Iris pigment epithelial cell (primary cell): ENCODE results near the gene NEURL3.
"Not testable (repeated sequence)": the region's sequence is repeated elsewhere in the genome, so short reads cannot be mapped to it uniquely, and the experiment has no call there.

Experiments
- DNase-seq: peaks from one replicate; pipeline ENCODE4 v3.0.0-alpha.2; 2011; ENCODE audit warnings: low read depth

The NEURL3 gene

GRCh38 chr2:96506016-96506906, 1.1 kb upstream of the NEURL3 start:
- no peak for DNase-seq

GRCh38 chr2:96503637-96504243, 1.4 kb downstream of the NEURL3 start:
- no peak for DNase-seq

- DNase-seq, result no peak
Measured at GRCh38 chr2:96502891-96503636, 2.1 kb downstream of the NEURL3 start.

DNA sequence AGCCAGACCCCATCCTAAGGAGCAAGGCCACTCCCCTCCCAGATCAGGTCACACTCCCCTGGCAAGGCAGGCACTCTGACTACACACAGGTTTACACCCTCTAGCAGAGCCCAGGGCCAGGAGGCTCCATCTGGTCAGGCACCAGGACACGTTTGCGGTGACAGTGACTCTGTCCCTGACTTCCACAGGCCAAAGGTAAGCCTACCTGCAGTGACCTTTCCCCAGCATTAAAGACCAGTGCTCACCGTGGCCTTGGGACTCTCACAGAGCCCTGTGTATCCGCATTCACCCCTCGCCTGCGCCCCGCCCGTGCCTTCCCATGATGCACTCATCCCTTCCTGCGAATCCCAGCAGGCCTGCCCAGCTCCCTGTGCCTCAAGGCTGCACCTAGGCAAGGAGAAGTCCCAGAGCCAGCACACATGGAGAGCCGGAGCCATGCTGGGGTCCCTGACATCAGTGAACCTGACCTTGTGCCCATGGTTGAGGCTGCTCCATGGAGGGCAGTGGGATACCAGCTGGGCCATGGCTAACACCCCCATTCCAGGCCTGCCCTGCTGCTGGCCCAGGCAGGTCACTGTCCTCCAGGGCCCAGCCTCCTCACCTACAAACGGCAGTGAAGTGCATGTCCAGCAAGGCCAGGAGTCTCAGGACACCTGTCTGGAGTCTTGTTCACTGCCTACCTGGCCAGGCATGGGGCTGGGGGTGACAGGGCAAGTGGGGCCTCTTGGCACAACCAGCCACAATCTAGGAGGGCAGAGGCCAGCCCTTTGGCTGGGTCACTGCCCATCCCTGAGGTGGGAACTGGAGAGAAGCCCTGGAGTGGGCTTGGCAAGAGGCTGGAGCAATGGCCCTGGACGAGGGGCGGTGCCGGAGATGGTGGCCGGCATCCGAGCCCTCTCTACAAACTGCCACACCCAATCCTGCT, 3.0 kb downstream of the NEURL3 start:
- no peak for DNase-seq

DNA sequence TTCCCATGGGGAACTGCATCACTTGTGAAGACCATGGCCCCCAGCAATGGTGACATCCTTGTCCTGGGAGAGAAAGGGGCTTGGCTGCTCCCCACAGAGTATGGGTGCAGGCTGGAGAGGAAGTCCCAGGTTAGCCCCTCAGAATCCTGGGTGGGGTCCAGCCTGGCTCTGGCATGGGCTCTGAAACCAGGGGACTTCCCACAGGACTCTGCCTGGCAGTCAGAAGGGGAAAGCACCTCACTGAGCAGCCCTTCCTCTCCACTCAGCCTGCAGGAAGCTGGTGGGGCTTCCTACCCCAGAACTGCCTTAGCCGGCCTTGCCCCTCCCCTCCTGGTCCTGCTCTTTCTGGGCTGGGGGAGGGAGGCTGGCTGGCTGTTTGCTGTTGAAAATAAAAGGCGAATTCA, 3.7 kb downstream of the NEURL3 start:
- no peak for DNase-seq

GRCh38 chr2:96500385-96501066, 4.6 kb downstream of the NEURL3 start:
- DNase-seq, result no peak

GRCh38 chr2:96499061-96499960, 5.8 kb downstream of the NEURL3 start:
- DNase-seq, result no peak

DNA sequence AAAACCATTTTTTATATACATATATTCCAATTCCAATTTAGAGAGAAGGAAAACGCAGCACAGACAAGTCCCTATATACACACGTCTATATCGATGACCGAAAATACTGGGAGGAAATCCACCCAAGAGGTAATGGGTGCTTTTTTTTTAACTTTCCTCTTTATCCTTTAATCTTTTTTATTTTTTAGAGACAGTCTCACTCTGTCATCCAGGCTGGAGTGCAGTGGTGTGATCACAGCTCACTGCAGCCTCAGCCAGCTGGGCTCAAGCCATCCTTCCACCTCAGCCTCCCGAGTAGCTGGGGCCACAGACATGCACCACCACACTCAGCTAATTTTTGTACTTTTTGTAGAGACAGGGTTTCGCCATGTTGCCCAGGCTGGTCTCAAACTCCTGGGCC, 6.5 kb downstream of the NEURL3 start:
- not testable (repeated sequence) for DNase-seq

GRCh38 chr2:96498021-96498431, 7.1 kb downstream of the NEURL3 start:
- DNase-seq, result no peak

DNA sequence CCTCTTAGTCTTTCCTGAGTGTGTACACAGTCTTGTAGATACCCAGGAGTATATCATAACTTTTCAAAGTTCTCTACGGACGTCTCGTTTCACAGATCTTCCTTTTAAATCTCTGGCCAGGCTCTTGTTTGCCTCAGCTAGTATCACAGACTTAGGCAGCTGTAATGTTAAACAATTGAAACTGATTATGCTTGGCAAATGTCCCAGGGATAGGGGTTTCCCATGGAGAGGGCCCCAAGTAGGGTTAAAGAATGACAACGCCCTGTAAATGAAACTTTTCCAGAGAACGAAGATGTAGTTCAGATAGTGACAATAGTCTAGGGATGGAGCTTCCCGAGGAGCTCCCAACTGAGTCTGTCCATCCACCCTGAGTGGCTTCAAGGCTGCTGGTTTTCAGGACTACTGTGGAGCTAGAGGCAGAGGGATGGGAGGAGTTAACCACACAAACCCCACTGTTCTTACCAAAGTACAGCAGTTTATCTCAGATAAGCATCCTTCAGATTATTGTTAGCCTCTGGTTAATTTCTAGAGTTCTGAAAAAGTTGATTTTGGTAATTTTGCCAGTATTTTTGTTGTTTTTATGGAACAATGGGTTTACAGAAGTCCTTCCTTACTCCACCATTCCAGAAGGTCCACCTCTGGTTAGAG, 9.1 kb downstream of the NEURL3 start:
- no peak for DNase-seq

DNA sequence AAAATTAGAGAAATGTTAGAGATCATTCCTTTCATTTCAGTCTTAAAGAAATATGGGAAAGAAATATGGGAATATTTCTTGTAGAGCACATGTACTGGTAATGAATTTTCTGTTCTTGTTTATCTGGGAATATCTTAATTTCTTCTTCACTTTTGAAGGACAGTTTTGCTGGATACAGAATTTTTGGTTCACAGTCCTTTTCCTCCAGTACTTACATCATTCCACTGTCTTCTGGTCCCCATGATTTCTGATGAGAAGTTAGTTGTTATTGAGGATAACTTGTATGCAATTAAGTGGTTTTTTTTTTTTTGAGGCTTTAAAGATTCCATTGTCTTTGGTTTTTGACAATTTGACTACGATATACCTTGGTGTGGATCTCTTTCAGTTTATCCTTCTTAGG, 11.0 kb downstream of the NEURL3 start:
- no peak for DNase-seq

- DNase-seq, result no peak
Measured at GRCh38 chr2:96493072-96493471, 12.1 kb downstream of the NEURL3 start.

DNA sequence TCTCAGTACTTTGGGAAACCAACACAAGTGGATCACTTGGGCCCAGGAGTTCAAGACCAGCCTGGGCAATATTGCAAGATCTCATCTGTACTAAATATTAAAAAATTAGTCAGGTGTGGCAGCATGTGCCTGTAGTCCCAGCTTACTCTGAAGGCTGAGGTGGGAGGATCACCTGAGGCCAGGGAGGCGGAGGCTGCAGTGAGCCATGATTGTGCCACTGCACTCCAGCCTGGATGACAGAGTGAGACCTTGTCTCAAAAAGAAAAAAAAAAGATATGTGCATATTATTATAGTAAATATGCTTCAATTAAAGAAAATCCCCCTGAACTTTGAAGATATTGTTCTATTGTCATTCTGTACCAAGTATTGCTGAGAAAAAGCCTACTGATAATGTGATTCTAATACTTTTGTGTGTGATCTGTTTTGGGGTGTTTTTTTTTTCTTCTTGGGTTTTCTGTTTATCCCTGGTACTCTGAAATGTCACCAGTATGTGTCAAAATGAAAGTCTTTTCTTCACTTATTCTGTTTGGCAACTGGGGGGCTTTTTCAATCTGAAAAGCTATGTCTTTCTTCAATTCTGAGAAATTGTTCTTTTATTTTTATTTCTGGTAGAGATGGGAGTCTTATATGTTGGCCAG, 13.2 kb downstream of the NEURL3 start:
- DNase-seq, result no peak

GRCh38 chr2:96489663-96490062, 15.5 kb downstream of the NEURL3 start:
- DNase-seq, result no peak

GRCh38 chr2:96489261-96489660, 15.9 kb downstream of the NEURL3 start:
- no peak for DNase-seq

GRCh38 chr2:96486696-96487095, 18.5 kb downstream of the NEURL3 start:
- DNase-seq, result no peak

- peak; percentile 84 for DNase-seq
Measured at GRCh38 chr2:96485751-96486651, 19.2 kb downstream of the NEURL3 start.

- no peak for DNase-seq
Measured at GRCh38 chr2:96485350-96485749, 19.8 kb downstream of the NEURL3 start.
